Lower leg skin (tissue), 4 donors: ENCODE measurements around the gene KIAA0825. TPM values are rescaled to one million over a fixed set of nuclear protein-coding genes. Genes with fewer than 3 reads are reported as not detected.

Experiments used
- DNase-seq, 2 donors: peaks; one replicate each; pipeline ENCODE4 v3.0.0-alpha.2; 2019; ENCODE audit warnings: low spot score in 2 of 2
- H3K4me3 ChIP-seq: fragments of 200-600 bp; sonication (generic); 2 replicates; pipeline ENCODE4 v1.5.1; 2017; ENCODE audit warnings: mild to moderate bottlenecking, low read depth; ENCODE audit not compliant: poor library complexity, severe bottlenecking
- CTCF ChIP-seq, 3 donors: fragments of 450-650 bp; IDR thresholded peaks; one replicate each; pipeline ENCODE4 v1.5.1; 2016; ENCODE audit warnings: antibody characterized with exemption in 3 of 3, mild to moderate bottlenecking in 3 of 3, moderate library complexity in 2 of 3
- POLR2A ChIP-seq, 2 donors: fragments of 450-650 bp; IDR thresholded peaks; one replicate each; pipeline ENCODE4 v1.6.1; 2016 to 2017; ENCODE audit warnings: antibody characterized with exemption in 2 of 2, mild to moderate bottlenecking in 1 of 2, moderate library complexity in 1 of 2
- WGBS, 2 donors: methylation state at CpG; one replicate each; pipeline ENCODE4 v1.1.5; 2018; 5-methylcytosine and 5-hydroxymethylcytosine counted together
- intact Hi-C: fragments of 100-400 bp; cut with DNase I; formaldehyde crosslinking; loops from one replicate; pipeline ENCODE4 v1.15.0; 2023; ENCODE audit warnings: low total_unique reads
- total RNA-seq, 4 donors: library from RNA; depleted of rRNA; stranded (reverse); fragments of >200 nt; gene quantifications; one replicate each; pipeline ENCODE4 v1.1.0, GENCODE V29; 2016

KIAA0825 gene
- total RNA-seq, 4 donors from 2014 or later = 1.6 to 3.4 (median 2.5) TPM

- intact Hi-C loops = no loop called here
- WGBS, 2 donors = 88 to 89% methylated on average over 3 of the region's 3 CpGs
Measured at GRCh38 chr5:94192658-94193391, 425.6 kb downstream of the KIAA0825 start.

GRCh38 chr5:94191604-94192003, 426.8 kb downstream of the KIAA0825 start:
- DNase-seq = no peak
- intact Hi-C loops = no loop called here
- no peak for TF ChIP-seq CTCF (IDR thresholded peaks at IDR 0.05)
- TF ChIP-seq POLR2A (IDR thresholded peaks at IDR 0.05) = no peak
- H3K4me3 ChIP-seq = no peak overlapping the region
- WGBS, 2 donors = 74 to 79% methylated on average over 2 of the region's 2 CpGs

More at GRCh38 chr5:94192658-94193391, 425.6 kb downstream of the KIAA0825 start:
- no peak overlapping the region for H3K4me3 ChIP-seq
- no peak for DNase-seq
- TF ChIP-seq POLR2A (IDR thresholded peaks at IDR 0.05) (no peak), CTCF (IDR thresholded peaks at IDR 0.05) (no peak)

- intact Hi-C loops = no loop called here
- H3K4me3 ChIP-seq = no peak overlapping the region
- no peak for TF ChIP-seq CTCF (IDR thresholded peaks at IDR 0.05)
- no peak for TF ChIP-seq POLR2A (IDR thresholded peaks at IDR 0.05)
- no peak for DNase-seq
- 70 to 77% methylated on average over 2 of the region's 2 CpGs for WGBS, 2 donors
Measured at GRCh38 chr5:94188725-94189124, 429.7 kb downstream of the KIAA0825 start.

GRCh38 chr5:94184870-94185269, 433.5 kb downstream of the KIAA0825 start:
- DNase-seq = no peak
- intact Hi-C loops = no loop called here
- TF ChIP-seq POLR2A (IDR thresholded peaks at IDR 0.05) (no peak), CTCF (IDR thresholded peaks at IDR 0.05) (no peak)
- no peak overlapping the region for H3K4me3 ChIP-seq
- WGBS, 2 donors = 85 to 92% methylated on average over 1 of the region's 1 CpG

- TF ChIP-seq CTCF (IDR thresholded peaks at IDR 0.05) = no peak
- TF ChIP-seq POLR2A (IDR thresholded peaks at IDR 0.05) = no peak
- H3K4me3 ChIP-seq = no peak overlapping the region
- 58 to 73% methylated on average over 2 of the region's 2 CpGs for WGBS, 2 donors
- no peak for DNase-seq
- intact Hi-C loops = no loop called here
Measured at GRCh38 chr5:94181895-94182294, 436.5 kb downstream of the KIAA0825 start.

GRCh38 chr5:94180761-94181160, 437.6 kb downstream of the KIAA0825 start:
- no peak for DNase-seq
- intact Hi-C loops = no loop called here
- no peak overlapping the region for H3K4me3 ChIP-seq
- TF ChIP-seq POLR2A (IDR thresholded peaks at IDR 0.05) (no peak), CTCF (IDR thresholded peaks at IDR 0.05) (no peak)
